PC-9 (cell line): ENCODE measurements around the gene ATF6. TPM values are rescaled to one million over a fixed set of nuclear protein-coding genes. Genes with fewer than 3 reads are reported as not detected.

Experiments used
- BruUV-seq: library from RNA; stranded (reverse); fragments of 400-500 nt; replicated peaks from 2 replicates; lab custom pipeline; 2021; lab: Mats Ljungman, UMichigan
- CTCF ChIA-PET: fragments of 300-600 bp; sonication (Branson Sonifier 250); formaldehyde crosslinking; loops from one replicate; lab custom pipeline; 2022; ENCODE audit warnings: antibody characterized with exemption; lab: Charles Lee
- POLR2A ChIA-PET: fragments of 300-600 bp; sonication (Branson Sonifier 250); formaldehyde crosslinking; loops from one replicate; lab custom pipeline; 2022; ENCODE audit warnings: antibody characterized with exemption; ENCODE audit not compliant: unreplicated experiment; lab: Charles Lee
- DNase-seq, 2 experiments: peaks; one replicate each; pipeline versions ENCODE4 v3.0.0 to v3.0.0-alpha.2; 2015 to 2022; ENCODE audit warnings: mixed read lengths in 1 of 2
- H2AFZ ChIP-seq: fragments of 200-600 bp; sonication (generic); 2 replicates; pipeline ENCODE4 v1.8.1; 2017; ENCODE audit warnings: antibody characterized with exemption
- H3F3A ChIP-seq: fragments of 200-600 bp; sonication (generic); 2 replicates; pipeline ENCODE4 v1.8.1; 2017; ENCODE audit warnings: antibody characterized with exemption, mild to moderate bottlenecking, low read depth; ENCODE audit not compliant: insufficient read depth
- H3K27ac ChIP-seq: fragments of 200-600 bp; sonication (generic); 2 replicates; pipeline ENCODE4 v1.6.1; 2016; ENCODE audit warnings: mixed run types
- H3K27me3 ChIP-seq: fragments of 200-600 bp; sonication (generic); 2 replicates; pipeline ENCODE4 v1.6.1; 2016; ENCODE audit warnings: low read depth, mixed run types; ENCODE audit not compliant: insufficient read depth
- H3K36me3 ChIP-seq: fragments of 200-600 bp; sonication (generic); 2 replicates; pipeline ENCODE4 v1.6.1; 2016; ENCODE audit warnings: low read depth, mixed run types
- H3K4me1 ChIP-seq: fragments of 200-600 bp; sonication (generic); replicated peaks from 2 replicates; pipeline ENCODE4 v1.6.1; 2016; ENCODE audit warnings: mixed run types; ENCODE audit not compliant: insufficient read depth
- H3K4me2 ChIP-seq: fragments of 200-600 bp; sonication (generic); 2 replicates; pipeline ENCODE4 v1.6.1; 2017; ENCODE audit warnings: mixed run types
- H3K4me3 ChIP-seq: fragments of 200-600 bp; sonication (generic); 2 replicates; pipeline ENCODE4 v1.6.1; 2016; ENCODE audit warnings: mixed run types
- H3K79me2 ChIP-seq: fragments of 200-600 bp; sonication (generic); 2 replicates; pipeline ENCODE4 v1.6.1; 2017; ENCODE audit warnings: low read depth, mixed run types
- H3K9me2 ChIP-seq: fragments of 200-600 bp; sonication (generic); 2 replicates; pipeline ENCODE4 v1.8.1; 2017; ENCODE audit warnings: mild to moderate bottlenecking; ENCODE audit not compliant: insufficient read depth
- H3K9me3 ChIP-seq: fragments of 200-600 bp; sonication (generic); 2 replicates; pipeline ENCODE4 v1.8.1; 2016; ENCODE audit warnings: low read depth; ENCODE audit not compliant: insufficient read depth
- H4K20me1 ChIP-seq: fragments of 200-600 bp; sonication (generic); 2 replicates; pipeline ENCODE4 v1.8.1; 2017; ENCODE audit not compliant: insufficient read depth
- CTCF ChIP-seq: fragments of 200-600 bp; sonication (generic); conservative IDR thresholded peaks from 2 replicates; pipeline ENCODE4 v1.6.1; 2017; ENCODE audit warnings: mixed run types, antibody characterized with exemption, mild to moderate bottlenecking, moderate library complexity
- EZH2 ChIP-seq: fragments of 200-600 bp; sonication (generic); IDR thresholded peaks from 2 replicates; pipeline ENCODE4 v1.8.0; 2017; ENCODE audit warnings: antibody characterized with exemption, low read depth
- intact Hi-C: fragments of 100-400 bp; cut with micrococcal nuclease; formaldehyde crosslinking; loops from one replicate; pipeline ENCODE4 v1.10.0; 2022; ENCODE audit not compliant: unreplicated experiment
- total RNA-seq: library from RNA; stranded (reverse); gene quantifications from 2 replicates; pipeline ENCODE4 v1.2.3, GENCODE V29; 2021

Gene ATF6
- total RNA-seq, 1 experiment from 2014 or later = 19.5 TPM

- intact Hi-C loops = no loop called here
- no peaks in the 10 kb centered on the region for H4K20me1 ChIP-seq
- H3K9me3 ChIP-seq = no peaks in the 10 kb centered on the region
- H3K79me2 ChIP-seq = no peaks in the 10 kb centered on the region
- ChIA-PET POLR2A (no interaction called here), CTCF (no interaction called here)
- H3K4me2 ChIP-seq = no peak overlapping the region
- no peak overlapping the region for H2AFZ ChIP-seq
- DNase-seq = no peak
- no peak overlapping the region for H3K27ac ChIP-seq
- H3K4me1 ChIP-seq = peaks cover 31% of the 10 kb centered on the region
- no peaks in the 10 kb centered on the region for H3F3A ChIP-seq
- BruUV-seq = no TSS peak
- no peak overlapping the region for H3K4me3 ChIP-seq
- no peaks in the 10 kb centered on the region for H3K36me3 ChIP-seq
- H3K9me2 ChIP-seq = no peaks in the 10 kb centered on the region
- TF ChIP-seq CTCF (no peak), EZH2 (no peak)
- H3K27me3 ChIP-seq = no peaks in the 10 kb centered on the region
Measured at GRCh38 chr1:161719325-161719611, 46.9 kb upstream of the ATF6 start.

- Histone ChIP-seq H3K79me2 (0 out of 2 replicates have a peak, but pooled peaks cover 4% of the 10 kb centered on the region), H3K4me3 (no peak overlapping the region), H3K27ac (no peak overlapping the region), H3F3A (no peaks in the 10 kb centered on the region), H3K4me1 (peaks cover 42% of the 10 kb centered on the region), H3K4me2 (no peak overlapping the region), H2AFZ (no peak overlapping the region), H3K27me3 (no peaks in the 10 kb centered on the region), H3K9me2 (no peaks in the 10 kb centered on the region), H4K20me1 (no peaks in the 10 kb centered on the region), H3K36me3 (no peaks in the 10 kb centered on the region), H3K9me3 (no peaks in the 10 kb centered on the region)
- no TSS peak for BruUV-seq
- CTCF ChIA-PET = no interaction called here
- POLR2A ChIA-PET = no interaction called here
- intact Hi-C loops = no loop called here
- no peak for DNase-seq
- TF ChIP-seq CTCF (no peak), EZH2 (no peak)
Measured at GRCh38 chr1:161720422-161720821, 45.7 kb upstream of the ATF6 start.

- H4K20me1 ChIP-seq = no peaks in the 10 kb centered on the region
- no TSS peak for BruUV-seq
- no peak within 1 kb of the TSS for H2AFZ ChIP-seq
- no peaks in the 10 kb centered on the region for H3F3A ChIP-seq
- peaks cover 46% of the 10 kb centered on the region for H3K4me1 ChIP-seq
- H3K27ac ChIP-seq = peak within 1 kb of the TSS; percentile 40
- DNase-seq = no peak
- TF ChIP-seq CTCF = no peak
- no peak for TF ChIP-seq EZH2
- ChIA-PET POLR2A (no interaction called here), CTCF (no interaction called here)
- no peaks in the 10 kb centered on the region for H3K27me3 ChIP-seq
- H3K9me2 ChIP-seq = no peaks in the 10 kb centered on the region
- H3K79me2 ChIP-seq = 0 out of 2 replicates have a peak, but pooled peaks cover 9% of the 10 kb centered on the region
- no peaks in the 10 kb centered on the region for H3K9me3 ChIP-seq
- H3K4me2 ChIP-seq = peak within 1 kb of the TSS; percentile 17
- H3K4me3 ChIP-seq = no peak within 1 kb of the TSS
- H3K36me3 ChIP-seq = no peaks in the 10 kb centered on the region
- intact Hi-C loops = no loop called here
Measured at GRCh38 chr1:161720956-161721737, 45.0 kb upstream of the ATF6 start, which contains the start of gene FCRLB. Gene FCRLB, plus strand, starts transcription at chr1:161721544. Its CDS starts 1,129 bp downstream, at chr1:161722673.
